Measurements from ENCODE around the gene UNC119B.
A peak's percentile ranks its signal among the peaks of the same experiment; 100 is the strongest.
"Not testable (repeated sequence)": the region's sequence is repeated elsewhere in the genome, so short reads cannot be mapped to it uniquely, and the experiment has no call there.

UNC119B gene

GRCh38 chr12:120710031-120710804 lies at the start of gene UNC119B:
Gene UNC119B (plus strand): TSS chr12:120710458. CDS start chr12:120710475, 17 bp downstream.
- peak; percentile 65 for DNase-seq

- DNase-seq = no peak
Measured at GRCh38 chr12:120661432-120661831, 48.8 kb upstream of the UNC119B start.

GRCh38 chr12:120662879-120663278 lies 47.4 kb upstream of the UNC119B start:
- no peak for DNase-seq

- DNase-seq = no peak
Measured at GRCh38 chr12:120663741-120664140, 46.5 kb upstream of the UNC119B start.

GRCh38 chr12:120666571-120667390 lies 43.5 kb upstream of the UNC119B start:
- no peak for DNase-seq

GRCh38 chr12:120668091-120668867 lies 42.0 kb upstream of the UNC119B start:
- DNase-seq = no peak

- DNase-seq = no peak
Measured at GRCh38 chr12:120668868-120669840, 41.1 kb upstream of the UNC119B start.

- not testable (repeated sequence) for DNase-seq
Measured at GRCh38 chr12:120670237-120670636, 40.0 kb upstream of the UNC119B start.

- no peak for DNase-seq
Measured at GRCh38 chr12:120670667-120671066, 39.6 kb upstream of the UNC119B start.

GRCh38 chr12:120674097-120674636 lies 36.1 kb upstream of the UNC119B start:
- no peak for DNase-seq

GRCh38 chr12:120677765-120678473 lies 32.3 kb upstream of the UNC119B start:
- peak; percentile 31 for DNase-seq

- DNase-seq = no peak
Measured at GRCh38 chr12:120678572-120678971, 31.7 kb upstream of the UNC119B start.

GRCh38 chr12:120680165-120680738 lies 30.0 kb upstream of the UNC119B start:
- DNase-seq = no peak

- no peak for DNase-seq
Measured at GRCh38 chr12:120684523-120684932, 25.7 kb upstream of the UNC119B start.

- no peak for DNase-seq
Measured at GRCh38 chr12:120685522-120685921, 24.7 kb upstream of the UNC119B start.

GRCh38 chr12:120686151-120686689 lies 24.0 kb upstream of the UNC119B start:
- DNase-seq = peak; percentile 91

- DNase-seq = peak; percentile 97
Measured at GRCh38 chr12:120686690-120687577, 23.3 kb upstream of the UNC119B start, which contains the start of gene MLEC. Gene MLEC (plus strand): TSS chr12:120687149. CDS start chr12:120687297, 148 bp downstream.

GRCh38 chr12:120687578-120688289 lies 22.5 kb upstream of the UNC119B start:
- DNase-seq = no peak

Measured in T1000 (cell line).